ENCODE data around the gene SNCA.

DNA sequence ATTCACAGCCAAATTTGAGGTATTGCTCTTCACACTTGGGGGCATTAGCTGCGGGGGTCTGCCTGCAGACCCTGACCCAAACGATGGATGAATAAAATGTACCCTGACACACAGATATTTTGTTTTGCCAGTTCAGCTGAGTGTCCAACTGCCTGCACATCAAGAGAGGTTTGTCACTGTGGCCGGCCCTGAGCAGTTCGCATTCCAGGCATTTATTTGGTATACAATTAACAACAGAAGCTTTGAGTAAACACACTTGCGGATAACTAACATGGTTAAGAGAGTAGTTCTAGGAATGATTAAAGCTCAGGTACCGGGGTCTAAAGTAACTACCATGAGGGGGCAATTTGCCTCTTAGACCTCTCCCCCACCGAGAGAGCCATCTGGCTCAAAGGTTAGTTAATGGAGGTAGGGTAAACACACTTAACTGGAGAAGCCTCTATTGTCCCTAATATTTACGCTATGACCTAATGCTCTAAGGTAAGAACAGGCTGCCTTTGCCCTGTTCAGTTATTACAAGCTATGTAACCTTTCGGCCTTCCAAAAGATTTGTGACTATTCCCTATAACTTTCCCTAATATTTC lies 162.0 kb downstream of the SNCA start:
- no peak for TF ChIP-seq ZNF274 (IDR thresholded peaks at IDR 0.05; ENCODE audit: low read depth, low read length)
- no peak for TF ChIP-seq SUZ12 (IDR thresholded peaks at IDR 0.05; ENCODE audit: extremely low read depth, insufficient read depth, insufficient read length)

All from NT2/D1 (cell line).